GM21526 (cell line): Measurements from ENCODE around the gene HUS1B.
"Not testable (repeated sequence)": the region's sequence is repeated elsewhere in the genome, so short reads cannot be mapped to it uniquely, and the experiment has no call there.

ENCODE experiments used
- ATAC-seq: cut with Tn5 transposase; IDR thresholded peaks from one replicate; pipeline ENCODE4 v1.9.1; 2021; ENCODE audit warnings: moderate library complexity; ENCODE audit not compliant: unreplicated experiment, low FRiP score

Gene HUS1B

GRCh38 chr6:656460-657252 is at the start of gene HUS1B:
HUS1B (minus strand) TSS chr6:657100; CDS start chr6:656944, 156 bp downstream.
- ATAC-seq, result no peak

DNA sequence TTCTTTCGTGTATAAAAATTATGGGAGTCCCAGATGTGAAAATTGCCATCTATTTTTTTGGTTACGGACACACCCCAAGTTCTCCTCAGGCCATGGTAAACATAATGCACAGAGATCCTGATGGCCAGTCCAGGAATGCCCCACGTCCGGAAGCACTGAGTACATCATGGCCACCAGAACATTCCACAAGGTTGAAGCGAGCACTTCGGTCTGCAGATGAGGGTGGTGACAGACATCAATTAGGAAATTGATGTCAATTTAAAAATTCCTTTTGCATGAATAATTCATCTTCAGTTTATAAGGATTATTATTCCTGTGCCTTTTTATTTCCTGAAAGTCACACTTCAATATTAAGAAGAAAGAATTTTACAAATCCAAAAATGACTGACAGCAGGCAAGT is 49.2 kb upstream of the HUS1B start:
- ATAC-seq, result no peak

DNA sequence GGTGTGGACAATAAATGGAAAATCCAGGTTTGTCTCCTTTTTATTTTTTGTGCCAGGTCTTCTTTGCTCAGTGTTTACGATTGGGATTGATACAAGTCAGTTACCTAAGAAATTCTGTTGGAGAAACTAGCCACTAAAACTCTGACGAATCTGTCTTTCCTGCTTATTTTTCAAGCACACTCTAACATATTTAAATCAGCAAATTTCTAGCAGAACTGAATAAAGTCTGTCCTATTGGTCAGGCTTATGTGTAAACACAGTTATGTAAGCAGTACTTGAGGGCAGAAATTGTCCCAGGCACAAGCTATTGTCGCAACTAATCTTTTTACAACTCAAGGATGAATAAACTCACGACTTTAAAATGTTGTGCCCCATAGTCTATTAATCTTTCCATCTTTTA is 48.1 kb upstream of the HUS1B start:
- ATAC-seq, result no peak

DNA sequence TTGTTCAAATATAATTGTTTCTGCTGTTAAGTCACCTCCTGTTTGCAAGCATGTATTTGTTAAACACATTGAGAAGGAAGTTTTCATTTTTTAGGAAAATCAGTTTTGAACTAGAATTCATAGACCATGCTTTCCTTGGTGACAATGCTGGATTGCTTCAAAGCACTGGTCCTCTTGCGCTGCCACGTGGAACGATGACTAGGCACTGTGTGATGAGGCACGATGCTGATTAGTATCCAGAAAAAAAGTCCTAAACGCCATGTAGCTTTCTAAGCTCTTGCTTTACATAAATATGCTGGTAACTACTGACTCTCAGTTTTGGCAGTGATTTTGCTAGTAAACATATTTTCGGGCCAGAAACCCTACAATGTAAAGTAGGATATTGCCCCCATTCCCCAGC is 47.1 kb upstream of the HUS1B start:
- no peak for ATAC-seq

DNA sequence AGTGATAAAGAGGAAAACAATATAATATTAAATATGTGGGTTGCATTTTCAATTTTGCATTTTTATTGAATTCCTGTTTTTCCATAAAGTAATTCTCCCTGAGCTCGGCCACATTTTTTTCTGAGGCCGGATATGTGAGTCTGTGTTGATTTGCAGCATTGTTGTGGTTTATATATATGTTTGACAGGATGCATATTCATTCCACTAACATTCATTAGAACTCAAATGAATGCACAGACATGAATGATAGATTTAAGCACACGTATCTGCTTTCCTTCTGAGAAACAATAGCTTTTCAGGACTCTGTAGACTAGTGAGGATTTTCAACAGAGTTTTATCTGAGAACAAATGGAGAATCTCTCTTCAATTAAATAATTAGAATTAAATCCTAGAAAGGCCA is 46.7 kb upstream of the HUS1B start:
- ATAC-seq, result no peak

- ATAC-seq, result no peak
Measured at GRCh38 chr6:701700-702479, 45.0 kb upstream of the HUS1B start.

DNA sequence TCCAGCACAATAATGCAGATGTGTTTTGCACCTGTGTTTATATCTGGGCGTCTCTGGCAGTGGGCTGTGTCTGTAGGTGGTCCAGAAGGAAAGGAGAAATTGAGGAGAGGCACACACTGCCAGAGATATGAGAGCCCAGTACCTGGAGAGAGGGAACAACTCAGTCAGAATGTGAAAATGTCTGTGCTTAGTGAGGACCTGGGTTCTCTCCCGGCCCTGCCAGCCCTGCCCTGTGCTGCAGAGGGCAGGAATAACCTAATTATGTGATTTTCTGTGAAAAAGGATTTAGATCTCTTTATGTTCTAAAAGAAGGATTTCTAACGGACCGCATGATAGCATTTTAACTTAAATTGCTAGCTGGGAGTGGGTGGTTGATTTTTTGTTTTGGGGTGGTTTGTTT is 44.3 kb upstream of the HUS1B start:
- ATAC-seq, result no peak

GRCh38 chr6:700490-700889 is 43.6 kb upstream of the HUS1B start:
- ATAC-seq, result no peak

DNA sequence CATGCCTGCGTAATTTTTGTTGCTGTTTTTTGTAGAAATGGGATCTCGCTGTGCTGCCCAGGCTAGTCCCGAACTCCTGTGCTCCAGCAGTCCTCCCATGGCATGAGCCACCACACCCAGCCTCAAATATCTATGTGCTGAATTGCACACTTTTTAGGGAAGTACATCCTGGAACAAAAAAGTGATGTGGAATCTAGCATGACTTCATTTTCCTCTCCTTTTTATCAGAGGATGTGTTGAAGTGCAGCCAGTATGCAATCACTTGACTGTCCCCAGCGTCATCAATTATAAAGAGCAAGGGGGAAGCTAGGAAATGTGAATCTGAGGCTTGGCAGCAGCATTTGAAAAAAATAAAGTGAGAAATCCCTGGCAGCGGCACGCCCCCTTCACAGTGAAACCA is 42.4 kb upstream of the HUS1B start:
- ATAC-seq, result no peak

DNA sequence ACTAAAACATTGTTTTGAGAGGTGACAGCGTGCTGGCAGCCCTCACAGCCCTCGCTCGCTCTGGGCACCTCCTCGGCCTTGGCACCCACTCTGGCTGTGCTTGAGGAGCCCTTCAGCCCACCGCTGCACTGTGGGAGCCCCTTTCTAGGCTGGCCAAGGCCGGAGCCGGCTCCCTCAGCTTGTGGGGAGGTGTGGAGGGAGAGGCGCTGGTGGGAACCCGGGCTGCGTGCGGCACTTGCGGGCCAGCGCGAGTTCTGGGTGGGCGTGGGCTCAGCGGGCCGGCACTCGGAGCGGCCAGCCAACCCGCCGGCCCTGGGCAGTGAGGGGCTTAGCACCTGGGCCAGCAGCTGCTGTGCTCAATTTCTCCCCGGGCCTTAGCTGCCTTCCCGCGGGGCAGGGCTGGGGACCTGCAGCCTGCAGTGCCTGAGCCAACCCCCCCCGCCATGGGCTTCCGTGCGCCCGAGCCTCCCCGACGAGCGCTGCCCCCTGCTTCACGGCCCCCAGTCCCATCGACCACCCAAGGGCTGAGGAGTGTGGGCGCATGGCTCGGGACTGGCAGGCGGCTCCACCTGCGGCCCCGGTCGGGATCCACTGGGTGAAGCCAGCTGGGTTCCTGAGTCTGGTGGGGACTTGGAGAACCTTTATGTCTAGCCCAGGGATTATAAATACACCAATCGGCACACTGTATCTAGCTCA is 37.7 kb upstream of the HUS1B start:
- not testable (repeated sequence) for ATAC-seq

DNA sequence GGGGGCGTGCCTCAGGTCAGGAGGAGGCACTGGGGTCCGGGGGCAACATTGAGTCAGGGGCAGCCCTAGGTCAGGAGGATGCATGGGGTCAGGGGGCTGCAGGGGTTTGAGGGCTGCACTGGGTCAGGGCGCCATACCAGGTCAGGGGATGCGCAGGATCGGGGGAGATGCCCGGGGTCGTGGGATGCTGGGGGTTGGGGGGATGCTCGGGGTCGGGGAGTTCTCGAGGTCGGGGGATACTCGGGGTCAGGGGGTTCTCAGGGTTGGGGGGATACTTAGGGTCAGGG is 36.8 kb upstream of the HUS1B start:
- no peak for ATAC-seq

- peak; percentile 88 for ATAC-seq
Measured at GRCh38 chr6:692858-693722, 36.2 kb upstream of the HUS1B start, which contains the start of gene EXOC2. EXOC2 (minus strand) TSS chr6:693139; CDS start chr6:637818, 55,321 bp downstream.

DNA sequence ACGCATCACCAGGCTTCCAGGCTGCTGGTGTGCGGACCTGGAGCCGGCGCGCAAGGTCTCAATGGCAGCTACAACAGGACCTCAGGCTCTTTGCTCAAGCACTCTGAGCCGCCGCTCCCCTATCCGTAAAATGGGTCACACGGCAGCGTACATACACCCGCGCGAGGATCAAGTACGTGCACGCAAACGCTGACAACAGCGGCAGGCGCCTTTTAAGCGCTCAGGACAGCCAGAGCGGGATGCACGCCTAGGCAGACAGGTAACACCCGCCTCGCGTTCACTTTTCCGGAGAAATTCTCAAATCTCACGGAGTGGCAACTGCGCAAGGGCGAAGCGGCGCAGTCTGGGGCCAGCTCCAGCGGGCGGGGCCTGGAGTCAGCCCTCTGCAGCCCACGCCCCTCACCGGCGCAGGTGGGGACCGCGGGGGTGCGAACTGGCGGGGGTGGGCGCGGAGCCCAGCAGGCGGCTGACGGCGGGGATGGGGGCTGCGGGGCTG is 35.5 kb upstream of the HUS1B start:
- ATAC-seq, result peak; percentile 59

GRCh38 chr6:689223-689622 is 32.3 kb upstream of the HUS1B start:
- ATAC-seq, result no peak

- no peak for ATAC-seq
Measured at GRCh38 chr6:686497-686896, 29.6 kb upstream of the HUS1B start.

- peak; percentile 60 for ATAC-seq
Measured at GRCh38 chr6:684831-685636, 28.1 kb upstream of the HUS1B start.

GRCh38 chr6:683742-684440 is 27.0 kb upstream of the HUS1B start:
- ATAC-seq, result no peak

GRCh38 chr6:680666-681340 is 23.9 kb upstream of the HUS1B start:
- no peak for ATAC-seq
